Transverse colon (tissue), 4 donors: ENCODE data around the gene GNS.

Source experiments
- CTCF ChIP-seq, 5 experiments: fragments of 200-600 bp in 3 of 5; fragments of 450-650 bp in 2 of 5; sonication (generic) in 3 of 5; IDR thresholded peaks; 1 replicate in 2 of 5; 2 replicates in 3 of 5; pipeline ENCODE4 v1.5.1; 2016 to 2017; ENCODE audit warnings: antibody characterized with exemption in 5 of 5, inconsistent platforms in 3 of 5, mild to moderate bottlenecking in 2 of 5, moderate library complexity in 1 of 5
- EP300 ChIP-seq: sonication (generic); formaldehyde crosslinking; IDR thresholded peaks from one replicate; pipeline ENCODE4 v1.6.1; 2017; ENCODE audit warnings: antibody characterized with exemption, low read depth
- POLR2A ChIP-seq: fragments of 450-650 bp; IDR thresholded peaks from one replicate; pipeline ENCODE4 v1.6.1; 2016; ENCODE audit warnings: antibody characterized with exemption, mild to moderate bottlenecking, moderate library complexity
- POLR2AphosphoS5 ChIP-seq, 3 donors: sonication (generic); formaldehyde crosslinking; IDR thresholded peaks; one replicate each; pipeline ENCODE4 v1.6.1; 2016; ENCODE audit warnings: antibody characterized with exemption in 3 of 3

GRCh38 chr12:64667793-64668192 lies 91.4 kb downstream of the GNS start:
- no peak for TF ChIP-seq CTCF (IDR thresholded peaks at IDR 0.05)
- TF ChIP-seq EP300: no peak
- no peak for TF ChIP-seq POLR2AphosphoS5 (IDR thresholded peaks at IDR 0.05)
- no peak for TF ChIP-seq POLR2A
